HepG2 (cell line): Measurements from ENCODE around the gene METTL4.

ENCODE experiments used
- HNF4A ChIP-seq: sonication (generic); formaldehyde crosslinking; IDR thresholded peaks from 2 replicates; pipeline ENCODE4 v1.4.0; 2020; ENCODE audit warnings: missing genetic modification reagents
- HOXA5 ChIP-seq: sonication (generic); formaldehyde crosslinking; IDR thresholded peaks from 2 replicates; pipeline ENCODE4 v1.4.0; 2020; ENCODE audit warnings: missing genetic modification reagents
- MAZ ChIP-seq, 2 experiments: sonication (generic) in 1 of 2; formaldehyde crosslinking in 1 of 2; IDR thresholded peaks; 2 replicates each; pipeline versions ENCODE4 v1.5.0 to v1.6.1; 2012 to 2020; ENCODE audit warnings: low read depth in 2 of 2, mild to moderate bottlenecking in 2 of 2, borderline replicate concordance in 1 of 2, improper control_type of control experiment in 1 of 2, low read length in 1 of 2, missing genetic modification reagents in 1 of 2, moderate library complexity in 1 of 2
- MEF2D ChIP-seq: sonication (generic); formaldehyde crosslinking; IDR thresholded peaks from 2 replicates; pipeline ENCODE4 v1.5.1; 2020; ENCODE audit warnings: mild to moderate bottlenecking, missing genetic modification reagents
- PHF21A ChIP-seq: sonication (generic); formaldehyde crosslinking; IDR thresholded peaks from 2 replicates; pipeline ENCODE4 v1.5.0; 2020; ENCODE audit warnings: mild to moderate bottlenecking, missing genetic modification reagents
- POLR2AphosphoS5 ChIP-seq: IDR thresholded peaks from 2 replicates; pipeline ENCODE4 v1.6.1; 2012; ENCODE audit warnings: low read depth, low read length
- STAT5B ChIP-seq: sonication (generic); formaldehyde crosslinking; IDR thresholded peaks from 2 replicates; pipeline ENCODE4 v1.4.0; 2020; ENCODE audit warnings: missing genetic modification reagents
- TF ChIP-seq, protein P1 (sequence below): sonication (generic); formaldehyde crosslinking; IDR thresholded peaks from 2 replicates; pipeline ENCODE4 v1.4.0; 2020; ENCODE audit warnings: missing genetic modification reagents

DNA sequence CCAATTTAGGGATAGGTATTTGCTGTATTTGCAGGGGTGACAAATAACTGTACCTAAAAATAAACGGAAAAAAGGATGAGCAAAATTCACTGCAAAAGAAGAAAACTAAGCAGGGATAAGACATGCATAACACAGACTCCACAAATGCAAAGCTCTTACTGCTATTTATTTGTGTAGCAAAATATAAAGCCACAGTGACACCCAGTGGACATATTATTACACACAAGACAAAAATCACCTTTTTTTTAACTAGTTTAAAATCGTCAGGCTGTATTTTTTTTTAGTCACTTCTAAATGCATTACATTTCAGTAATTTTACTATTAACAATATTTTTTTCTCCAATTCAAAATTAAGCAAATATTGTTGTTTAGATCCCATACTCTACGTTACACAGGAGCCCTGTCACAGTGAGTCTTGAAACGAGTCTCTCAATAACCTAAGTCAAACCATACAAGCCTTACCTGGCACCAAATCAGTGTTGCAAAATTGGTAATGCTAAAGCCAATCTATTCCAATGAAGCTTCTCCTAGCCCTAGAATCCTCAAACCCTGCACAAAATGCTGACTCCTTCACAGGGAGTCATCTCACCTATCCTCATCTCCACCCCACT lies 23.7 kb downstream of the METTL4 start:
- TF ChIP-seq MAZ (IDR thresholded peaks at IDR 0.05; ENCODE audit: borderline replicate concordance, low read depth, low read length) = no peak
- TF ChIP-seq MAZ (CRISPR knock-in tag; IDR thresholded peaks at IDR 0.05; ENCODE audit: low read depth) = no peak
- TF ChIP-seq MEF2D (CRISPR knock-in tag) = no peak
- no peak for TF ChIP-seq STAT5B (CRISPR knock-in tag)
- no peak for TF ChIP-seq HNF4A (CRISPR knock-in tag)
- TF ChIP-seq HOXA5 (CRISPR knock-in tag) = no peak
- no peak for TF ChIP-seq POLR2AphosphoS5
- TF ChIP-seq, protein P1, sequence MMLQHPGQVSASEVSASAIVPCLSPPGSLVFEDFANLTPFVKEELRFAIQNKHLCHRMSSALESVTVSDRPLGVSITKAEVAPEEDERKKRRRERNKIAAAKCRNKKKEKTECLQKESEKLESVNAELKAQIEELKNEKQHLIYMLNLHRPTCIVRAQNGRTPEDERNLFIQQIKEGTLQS (CRISPR knock-in tag) = no peak
- TF ChIP-seq PHF21A (CRISPR knock-in tag) = no peak
